PC-3 (cell line): ENCODE results near the gene GAS2. TPM values are rescaled to one million over a fixed set of nuclear protein-coding genes. Genes with fewer than 3 reads are reported as not detected.

ENCODE experiments used
- ATAC-seq: fragments of 200-7000 bp; cut with Tn5 transposase; 2 replicates; pipeline ENCODE4 v1.9.1; 2020; ENCODE audit warnings: mild to moderate bottlenecking, moderate library complexity
- BruUV-seq: library from RNA; stranded (reverse); fragments of 400-500 nt; replicated peaks from 2 replicates; lab custom pipeline; 2021; lab: Mats Ljungman, UMichigan
- CTCF ChIA-PET: fragments of 300-600 bp; sonication (Branson Sonifier 250); formaldehyde crosslinking; loops from one replicate; lab custom pipeline; 2022; ENCODE audit warnings: antibody characterized with exemption; lab: Charles Lee
- POLR2A ChIA-PET: fragments of 300-600 bp; sonication (Branson Sonifier 250); formaldehyde crosslinking; loops from one replicate; lab custom pipeline; 2022; ENCODE audit warnings: antibody characterized with exemption; ENCODE audit not compliant: unreplicated experiment; lab: Charles Lee
- DNase-seq: peaks from one replicate; pipeline ENCODE4 v3.0.0-alpha.2; 2015
- H2AFZ ChIP-seq: fragments of 300-600 bp; sonication (generic); 2 replicates; pipeline ENCODE4 v1.6.0; 2016; ENCODE audit warnings: antibody characterized with exemption, low read length
- H3F3A ChIP-seq: fragments of 300-600 bp; sonication (generic); one replicate; pipeline ENCODE4 v1.6.0; 2017; ENCODE audit warnings: antibody characterized with exemption, low read length, control low read depth, mild to moderate bottlenecking; ENCODE audit not compliant: unreplicated experiment
- H3K27ac ChIP-seq: fragments of 300-600 bp; sonication (generic); 2 replicates; pipeline ENCODE4 v1.5.1; 2016; ENCODE audit warnings: mild to moderate bottlenecking, low read length
- H3K27me3 ChIP-seq: fragments of 300-600 bp; sonication (generic); 2 replicates; pipeline ENCODE4 v1.6.1; 2016; ENCODE audit warnings: low read length, mixed read lengths
- H3K36me3 ChIP-seq: fragments of 300-600 bp; sonication (generic); 2 replicates; pipeline ENCODE4 v1.6.1; 2016; ENCODE audit warnings: low read depth, mixed run types, low read length, mixed read lengths
- H3K4me1 ChIP-seq: fragments of 300-600 bp; sonication (generic); 2 replicates; pipeline ENCODE4 v1.5.1; 2016; ENCODE audit warnings: low read length; ENCODE audit not compliant: insufficient read depth
- H3K4me2 ChIP-seq: fragments of 300-600 bp; sonication (generic); 2 replicates; pipeline ENCODE4 v1.6.0; 2016; ENCODE audit warnings: low read length
- H3K4me3 ChIP-seq: fragments of 300-600 bp; sonication (generic); 2 replicates; pipeline ENCODE4 v1.5.1; 2016; ENCODE audit warnings: mild to moderate bottlenecking, low read length, mixed read lengths
- H3K79me2 ChIP-seq: fragments of 300-600 bp; sonication (generic); 2 replicates; pipeline ENCODE4 v1.6.1; 2017; ENCODE audit warnings: low read length, mixed read lengths
- H3K9ac ChIP-seq: fragments of 300-600 bp; sonication (generic); 2 replicates; pipeline ENCODE4 v1.6.0; 2016; ENCODE audit warnings: mild to moderate bottlenecking, low read length
- H3K9me2 ChIP-seq: fragments of 300-600 bp; sonication (generic); replicated peaks from 2 replicates; pipeline ENCODE4 v1.6.1; 2016; ENCODE audit warnings: mixed run types, low read length, mixed read lengths
- H3K9me3 ChIP-seq: fragments of 300-600 bp; sonication (generic); 2 replicates; pipeline ENCODE4 v1.6.1; 2016; ENCODE audit warnings: low read length, mixed read lengths
- H4K20me1 ChIP-seq: fragments of 300-600 bp; sonication (generic); 2 replicates; pipeline ENCODE4 v1.6.1; 2016; ENCODE audit warnings: low read length, mixed read lengths
- CTCF ChIP-seq: fragments of 300-600 bp; sonication (generic); conservative IDR thresholded peaks from 2 replicates; pipeline ENCODE4 v1.5.1; 2017; ENCODE audit warnings: antibody characterized with exemption, low read depth, mild to moderate bottlenecking, low read length
- EZH2 ChIP-seq: fragments of 300-600 bp; sonication (generic); IDR thresholded peaks from one replicate; pipeline ENCODE4 v1.6.1; 2017; ENCODE audit warnings: antibody characterized with exemption, mild to moderate bottlenecking, low read length; ENCODE audit not compliant: unreplicated experiment
- EZH2phosphoT487 ChIP-seq: fragments of 300-600 bp; sonication (generic); IDR thresholded peaks from 2 replicates; pipeline ENCODE4 v1.6.1; 2018; ENCODE audit warnings: mild to moderate bottlenecking, antibody characterized with exemption, low read length, borderline replicate concordance
- intact Hi-C: fragments of 100-400 bp; cut with micrococcal nuclease; formaldehyde crosslinking; loops from 2 replicates; pipeline ENCODE4 v1.9.0; 2023
- total RNA-seq: library from RNA; depleted of rRNA; stranded (reverse); fragments of >200 nt; gene quantifications from 2 replicates; pipeline ENCODE4 v1.2.3, GENCODE V29; 2014

GAS2 gene
- total RNA-seq, 1 experiment from 2014 or later: not detected

- no peaks in the 10 kb centered on the region for H3K9me2 ChIP-seq
- no peaks in the 10 kb centered on the region for H4K20me1 ChIP-seq
- POLR2A ChIA-PET: no interaction called here
- no peaks in the 10 kb centered on the region for H3F3A ChIP-seq
- no peak overlapping the region for H3K4me2 ChIP-seq
- CTCF ChIA-PET: no interaction called here
- H3K4me3 ChIP-seq: no peak overlapping the region
- no TSS peak for BruUV-seq
- TF ChIP-seq EZH2phosphoT487: no peak
- no peak for TF ChIP-seq EZH2
- TF ChIP-seq CTCF: no peak
- H2AFZ ChIP-seq: no peak overlapping the region
- no peak for DNase-seq
- H3K79me2 ChIP-seq: no peaks in the 10 kb centered on the region
- H3K4me1 ChIP-seq: no peaks in the 10 kb centered on the region
- H3K36me3 ChIP-seq: no peaks in the 10 kb centered on the region
- no peak overlapping the region for H3K27ac ChIP-seq
- ATAC-seq: no peak
- peaks cover 39% of the 10 kb centered on the region for H3K27me3 ChIP-seq
- H3K9ac ChIP-seq: no peak overlapping the region
- intact Hi-C loops: no loop called here
- no peaks in the 10 kb centered on the region for H3K9me3 ChIP-seq
Observed at GRCh38 chr11:22761066-22761465, 94.7 kb downstream of the GAS2 start.

GRCh38 chr11:22763166-22763565, 96.8 kb downstream of the GAS2 start:
- Histone ChIP-seq H4K20me1 (no peaks in the 10 kb centered on the region), H2AFZ (no peak overlapping the region), H3K4me2 (no peak overlapping the region), H3K27ac (no peak overlapping the region), H3K4me3 (no peak overlapping the region), H3K79me2 (no peaks in the 10 kb centered on the region), H3K36me3 (no peaks in the 10 kb centered on the region), H3K9me3 (no peaks in the 10 kb centered on the region), H3K9me2 (no peaks in the 10 kb centered on the region), H3K4me1 (no peaks in the 10 kb centered on the region), H3K27me3 (peaks cover 28% of the 10 kb centered on the region), H3F3A (no peaks in the 10 kb centered on the region), H3K9ac (no peak overlapping the region)
- no TSS peak for BruUV-seq
- ATAC-seq (no peak), DNase-seq (no peak)
- intact Hi-C loops: no loop called here
- CTCF ChIA-PET: no interaction called here
- POLR2A ChIA-PET: no interaction called here
- TF ChIP-seq EZH2phosphoT487 (no peak), CTCF (no peak), EZH2 (no peak)

DNA sequence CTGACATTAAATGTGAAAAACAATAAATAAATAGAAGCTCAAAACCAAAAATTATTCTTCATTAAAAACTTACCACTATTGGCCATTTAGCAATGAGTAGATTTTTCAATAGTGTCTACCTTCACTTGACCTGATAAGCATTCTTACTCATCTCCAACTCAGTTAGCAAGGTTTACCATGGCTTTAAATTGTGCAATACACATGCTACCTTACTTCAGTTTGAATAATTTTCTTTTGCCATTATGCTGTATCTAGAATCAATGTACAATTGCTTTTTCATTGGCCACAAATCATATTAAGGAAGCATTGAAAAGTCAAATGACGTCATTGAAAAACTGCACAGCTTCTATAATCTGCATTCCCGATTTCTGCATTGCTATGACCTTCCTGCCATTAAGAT, 98.3 kb downstream of the GAS2 start:
- ATAC-seq: no peak

More for the DNA sequence above, 98.3 kb downstream of the GAS2 start:
- H3K27ac ChIP-seq: no peak overlapping the region
- ChIA-PET CTCF (no interaction called here), POLR2A (no interaction called here)
- no peak overlapping the region for H3K4me2 ChIP-seq
- TF ChIP-seq EZH2phosphoT487 (no peak), CTCF (no peak), EZH2 (no peak)
- no peak for DNase-seq
- no peak overlapping the region for H3K9ac ChIP-seq
- H3F3A ChIP-seq: no peaks in the 10 kb centered on the region
- peaks cover 19% of the 10 kb centered on the region for H3K27me3 ChIP-seq
- no peaks in the 10 kb centered on the region for H3K36me3 ChIP-seq
- H3K4me1 ChIP-seq: no peaks in the 10 kb centered on the region
- no peaks in the 10 kb centered on the region for H3K79me2 ChIP-seq
- intact Hi-C loops: no loop called here
- BruUV-seq: no TSS peak
- no peaks in the 10 kb centered on the region for H3K9me3 ChIP-seq
- no peaks in the 10 kb centered on the region for H3K9me2 ChIP-seq
- no peak overlapping the region for H3K4me3 ChIP-seq
- H2AFZ ChIP-seq: no peak overlapping the region
- no peaks in the 10 kb centered on the region for H4K20me1 ChIP-seq
